ENCODE measurements around the gene SOX5.

DNA sequence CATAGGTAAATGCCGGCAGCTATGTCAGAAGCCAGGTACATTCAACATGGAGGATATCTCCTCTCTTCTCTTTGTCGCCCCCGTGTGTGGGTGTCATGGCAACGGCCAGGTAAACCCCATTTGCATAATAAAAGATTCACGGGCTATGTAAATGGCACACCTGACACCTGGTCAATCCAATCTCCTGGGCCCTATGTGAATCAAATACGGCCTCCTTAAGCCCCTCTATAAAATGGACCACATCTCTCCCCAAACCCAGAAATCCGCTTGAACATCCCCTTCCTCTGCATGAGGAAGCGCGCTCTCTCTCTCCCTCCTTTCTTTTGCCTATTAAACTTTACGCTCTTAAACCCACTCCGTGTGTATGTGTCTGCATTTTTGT is 363.7 kb downstream of the SOX5 start:
- no peak for TF ChIP-seq POLR2A (IDR thresholded peaks at IDR 0.05)
- TF ChIP-seq, protein P1, sequence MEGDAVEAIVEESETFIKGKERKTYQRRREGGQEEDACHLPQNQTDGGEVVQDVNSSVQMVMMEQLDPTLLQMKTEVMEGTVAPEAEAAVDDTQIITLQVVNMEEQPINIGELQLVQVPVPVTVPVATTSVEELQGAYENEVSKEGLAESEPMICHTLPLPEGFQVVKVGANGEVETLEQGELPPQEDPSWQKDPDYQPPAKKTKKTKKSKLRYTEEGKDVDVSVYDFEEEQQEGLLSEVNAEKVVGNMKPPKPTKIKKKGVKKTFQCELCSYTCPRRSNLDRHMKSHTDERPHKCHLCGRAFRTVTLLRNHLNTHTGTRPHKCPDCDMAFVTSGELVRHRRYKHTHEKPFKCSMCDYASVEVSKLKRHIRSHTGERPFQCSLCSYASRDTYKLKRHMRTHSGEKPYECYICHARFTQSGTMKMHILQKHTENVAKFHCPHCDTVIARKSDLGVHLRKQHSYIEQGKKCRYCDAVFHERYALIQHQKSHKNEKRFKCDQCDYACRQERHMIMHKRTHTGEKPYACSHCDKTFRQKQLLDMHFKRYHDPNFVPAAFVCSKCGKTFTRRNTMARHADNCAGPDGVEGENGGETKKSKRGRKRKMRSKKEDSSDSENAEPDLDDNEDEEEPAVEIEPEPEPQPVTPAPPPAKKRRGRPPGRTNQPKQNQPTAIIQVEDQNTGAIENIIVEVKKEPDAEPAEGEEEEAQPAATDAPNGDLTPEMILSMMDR (IDR thresholded peaks at IDR 0.05) = no peak
